ENCODE measurements around the gene MIOX.
"Not testable (repeated sequence)": the region's sequence is repeated elsewhere in the genome, so short reads cannot be mapped to it uniquely, and the experiment has no call there.

Gene MIOX

GRCh38 chr22:50531546-50531961 lies 44.9 kb downstream of the MIOX start:
- peak; percentile 69 for DNase-seq

- DNase-seq = no peak
Measured at GRCh38 chr22:50531962-50532674, 45.5 kb downstream of the MIOX start.

GRCh38 chr22:50532824-50533796 lies 46.5 kb downstream of the MIOX start:
- no peak for DNase-seq

GRCh38 chr22:50533856-50534711 lies 47.4 kb downstream of the MIOX start:
- not testable (repeated sequence) for DNase-seq

- DNase-seq = no peak
Measured at GRCh38 chr22:50535113-50535512, 48.5 kb downstream of the MIOX start.

GRCh38 chr22:50536226-50536625 lies 49.6 kb downstream of the MIOX start:
- DNase-seq = no peak

- DNase-seq = no peak
Measured at GRCh38 chr22:50537765-50538164, 51.1 kb downstream of the MIOX start.
